K562 (cell line): ENCODE data around the gene PRR5. TPM values are rescaled to one million over a fixed set of nuclear protein-coding genes. Genes with fewer than 3 reads are reported as not detected.
A peak's percentile ranks its signal among the peaks of the same experiment; 100 is the strongest.

Source experiments
- ATAC-seq: fragments of 200-7000 bp; cut with Tn5 transposase; 3 replicates; pipeline ENCODE4 v1.9.1; 2020; ENCODE audit warnings: moderate library complexity
- BruUV-seq: library from RNA; stranded (reverse); fragments of 400-500 nt; replicated peaks from 2 replicates; lab custom pipeline; 2021; lab: Mats Ljungman, UMichigan
- CTCF ChIA-PET: fragments of 300-600 bp; formaldehyde crosslinking; extraction: SDS; loops from one replicate; lab custom pipeline; 2021; ENCODE audit warnings: low intra/inter-chr PET ratio; lab: Yijun Ruan, JAX
- POLR2A ChIA-PET: fragments of 300-600, 350-650 bp; sonication (Branson Sonifier 250); formaldehyde crosslinking; extraction: SDS; loops from one replicate; lab custom pipeline; 2021; ENCODE audit warnings: antibody characterized with exemption, inconsistent platforms; lab: Yijun Ruan, JAX
- DNase-seq, 4 experiments: peaks; one replicate each; pipeline versions ENCODE4 v3.0.0 to v3.0.0-alpha.2; 2011 to 2018; ENCODE audit warnings: low spot score in 3 of 4, mixed read lengths in 3 of 4; ENCODE audit errors: extremely low read depth in 1 of 4
- FAIRE-seq: peaks from 2 replicates; lab custom pipeline; 2011; peaks lifted over from hg19 to GRCh38; lab: Jason Lieb, UNC
- H2AFZ ChIP-seq: 2 replicates; pipeline ENCODE4 v1.6.0; 2011; ENCODE audit warnings: low read depth, low read length, control low read depth, inconsistent platforms
- H3K27ac ChIP-seq: fragments of 200-600 bp; 3 replicates; pipeline ENCODE4 v1.8.0; 2011; ENCODE audit warnings: low read depth, mild to moderate bottlenecking, control low read depth, inconsistent platforms, low read length, moderate library complexity, mixed read lengths; ENCODE audit errors: extremely low read depth
- H3K27me3 ChIP-seq, 2 experiments: fragments of 300-600 bp in 1 of 2; 2 replicates in 1 of 2; 3 replicates in 1 of 2; pipeline versions ENCODE4 v1.6.0 to v1.8.0; 2011; ENCODE audit warnings: inconsistent platforms in 2 of 2, low read length in 2 of 2, mild to moderate bottlenecking in 1 of 2, mixed read lengths in 1 of 2, moderate library complexity in 1 of 2; ENCODE audit not compliant: control insufficient read depth in 2 of 2, insufficient read depth in 2 of 2
- H3K36me3 ChIP-seq: fragments of 300-600 bp; 3 replicates; pipeline ENCODE4 v1.8.0; 2011; ENCODE audit warnings: mild to moderate bottlenecking, low read length, inconsistent platforms; ENCODE audit not compliant: control insufficient read depth, insufficient read depth
- H3K4me1 ChIP-seq, 2 experiments: fragments of 200-600 bp in 1 of 2; replicated peaks in 1 of 2; 2 replicates in 1 of 2; 3 replicates in 1 of 2; pipeline versions ENCODE4 v1.5.1 to v1.8.0; 2011; ENCODE audit warnings: inconsistent platforms in 2 of 2, low read length in 2 of 2, mild to moderate bottlenecking in 1 of 2, mixed read lengths in 1 of 2, moderate library complexity in 1 of 2; ENCODE audit not compliant: control insufficient read depth in 2 of 2, insufficient read depth in 2 of 2
- H3K4me2 ChIP-seq: 2 replicates; pipeline ENCODE4 v1.6.1; 2011; ENCODE audit warnings: low read length, control low read depth, inconsistent platforms, mixed read lengths; ENCODE audit not compliant: insufficient read depth
- H3K4me3 ChIP-seq: fragments of 200-600 bp; sonication (generic), shearing (Covaris generic); 2 replicates; pipeline ENCODE4 v1.5.1; 2016; ENCODE audit warnings: control low read depth, inconsistent platforms
- H3K79me2 ChIP-seq: fragments of 200-600 bp; 3 replicates; pipeline ENCODE4 v1.8.0; 2011; ENCODE audit warnings: low read length, inconsistent platforms; ENCODE audit not compliant: control insufficient read depth, insufficient read depth
- H3K9ac ChIP-seq, 2 experiments: 2 replicates each; pipeline versions ENCODE4 v1.6.0 to v1.6.1; 2011; ENCODE audit warnings: low read depth in 2 of 2, low read length in 2 of 2, control low read depth in 1 of 2, inconsistent platforms in 1 of 2, mild to moderate bottlenecking in 1 of 2, mixed read lengths in 1 of 2; ENCODE audit not compliant: insufficient read depth in 1 of 2
- H3K9me1 ChIP-seq: one replicate; pipeline ENCODE4 v1.6.0; 2011; ENCODE audit warnings: inconsistent platforms, mild to moderate bottlenecking, low read length, moderate library complexity; ENCODE audit not compliant: control insufficient read depth, insufficient read depth
- H3K9me3 ChIP-seq: replicated peaks from 2 replicates; pipeline ENCODE4 v1.5.1; 2011; ENCODE audit warnings: low read depth, low read length, inconsistent platforms; ENCODE audit not compliant: control insufficient read depth, insufficient read depth
- H4K20me1 ChIP-seq: replicated peaks from 2 replicates; pipeline ENCODE4 v1.6.1; 2011; ENCODE audit warnings: low read length, inconsistent platforms, mixed read lengths; ENCODE audit not compliant: control insufficient read depth, insufficient read depth
- BHLHE40 ChIP-seq: IDR thresholded peaks from 2 replicates; pipeline ENCODE4 v1.6.1; 2011; ENCODE audit warnings: low read length, improper control_type of control experiment
- GABPA ChIP-seq: fragments of 200-800 bp; sonication (Bioruptor generic); conservative IDR thresholded peaks from 2 replicates; pipeline ENCODE4 v1.6.1; 2016; ENCODE audit warnings: low read depth, missing genetic modification characterization, missing compliant biosample characterization
- ILK ChIP-seq: fragments of 450-650 bp; IDR thresholded peaks from 2 replicates; pipeline ENCODE4 v1.6.1; 2016; ENCODE audit warnings: missing genetic modification characterization, low read depth, mild to moderate bottlenecking, missing compliant biosample characterization, moderate library complexity, borderline replicate concordance
- KAT7 ChIP-seq: sonication (generic); formaldehyde crosslinking; IDR thresholded peaks from 2 replicates; pipeline ENCODE4 v1.8.0; 2022; ENCODE audit warnings: missing genetic modification reagents, mild to moderate bottlenecking, borderline replicate concordance
- USF1 ChIP-seq: sonication (generic); formaldehyde crosslinking; IDR thresholded peaks from 2 replicates; pipeline ENCODE4 v1.9.0; 2022; ENCODE audit warnings: mild to moderate bottlenecking, missing genetic modification reagents
- WGBS: fragments of 100-300 bp; shearing (Covaris generic); methylation state at CpG from one replicate; pipeline ENCODE4 v1.1.6; 2016; ENCODE audit warnings: low coverage, mixed read lengths; ENCODE audit not compliant: insufficient coverage; ENCODE audit errors: missing lambda C conversion rate; 5-methylcytosine and 5-hydroxymethylcytosine counted together
- in situ Hi-C: fragments of 300-500 bp; cut with MboI; formaldehyde crosslinking; loops from 4 replicates; pipeline ENCODE4 v1.15.0; 2018; ENCODE audit warnings: inconsistent platforms, mixed read lengths
- intact Hi-C: fragments of 100-400 bp; cut with micrococcal nuclease; formaldehyde crosslinking; loops from 2 replicates; pipeline ENCODE4 v1.14.2; 2022
- polyA plus RNA-seq, 8 experiments: library from polyadenylated mRNA; depleted of rRNA in 4 of 8; stranded (reverse) in 5 of 8; unstranded in 3 of 8; fragments of >200 nt; fragmentation: Nextera tagmentation in 2 of 8; fragmentation: Illumina TruSeq in 1 of 8; extraction: Ambion mirVana in 2 of 8; extraction: Trizol in 1 of 8; gene quantifications; 2 replicates each; pipeline versions ENCODE4 v1.2.1 to v1.2.3, GENCODE V29; 2011 to 2014; ENCODE audit warnings: inconsistent platforms in 1 of 8, missing spikeins in 1 of 8
- total RNA-seq, 7 experiments: library from RNA; depleted of rRNA in 6 of 7; stranded (reverse); fragments of >200 nt in 6 of 7; fragmentation: Illumina TruSeq in 2 of 7; extraction: Trizol in 2 of 7; gene quantifications; 2 replicates each; pipeline versions ENCODE4 v1.2.1 to v1.2.3, GENCODE V29; 2011 to 2021; ENCODE audit warnings: low replicate concordance in 1 of 7

The PRR5 gene
- total and polyA plus RNA-seq, 9 of the 15 experiments (the other 6 are each of a cell fraction or from before 2014, with no cell fraction given): 0.13 to 21.0 (median 7.5) TPM

GRCh38 chr22:44664149-44664548 lies 37.9 kb upstream of the PRR5 start:
- Histone ChIP-seq H4K20me1 (no peaks in the 10 kb centered on the region), H3K9me3 (no peaks in the 10 kb centered on the region), H3K4me2 (no peak overlapping the region), H3K4me1 (peaks cover 0 to 14% of the 10 kb centered on the region in 2 experiments; a peak in 2 of 5 replicates), H3K9ac (no peak overlapping the region), H3K9me1 (no peaks in the 10 kb centered on the region), H3K36me3 (no peaks in the 10 kb centered on the region), H2AFZ (no peak overlapping the region), H3K79me2 (no peaks in the 10 kb centered on the region), H3K27ac (no peak overlapping the region), H3K4me3 (no peak overlapping the region), H3K27me3 (peaks cover 4 to 19% of the 10 kb centered on the region in 2 experiments; a peak in 3 of 5 replicates)
- no TSS peak for BruUV-seq
- 15% methylated on average over 5 of the region's 11 CpGs for WGBS
- ChIA-PET CTCF (no interaction called here), POLR2A (interaction anchor here (0.7 kb wide), 1 partner anchor 1127 kb away, joined by 3 read pairs; no protein-coding TSS in a partner anchor)
- ATAC-seq (no peak), DNase-seq (no peak), FAIRE-seq (no peak)
- in situ Hi-C loops (no loop called here), intact Hi-C loops (no loop called here)
- TF ChIP-seq USF1: 0 out of 2 replicates have a peak, but pooled peaks have one; percentile 17
- TF ChIP-seq KAT7 (CRISPR knock-in tag): no peak
- peak; percentile 25; the same call in 1 of the 2 replicates for TF ChIP-seq BHLHE40

- ATAC-seq (no peak), FAIRE-seq (no peak), DNase-seq (no peak)
- ChIA-PET POLR2A (no interaction called here), CTCF (no interaction called here)
- in situ Hi-C loops: no loop called here
- no peaks in the 10 kb centered on the region for H4K20me1 ChIP-seq
- H2AFZ ChIP-seq: no peak overlapping the region
- WGBS: 10% methylated on average over 6 of the region's 9 CpGs
- H3K4me1 ChIP-seq: peaks cover 0 to 21% of the 10 kb centered on the region in 2 experiments; a peak in 2 of 5 replicates
- no TSS peak for BruUV-seq
- H3K79me2 ChIP-seq: no peaks in the 10 kb centered on the region
- TF ChIP-seq GABPA (tag) (peak; percentile 37; the same call in 1 of the 2 replicates), ILK (tag) (no peak)
- no peaks in the 10 kb centered on the region for H3K36me3 ChIP-seq
- intact Hi-C loops: no loop called here
- peaks cover 4 to 12% of the 10 kb centered on the region in 2 experiments; a peak in 3 of 5 replicates for H3K27me3 ChIP-seq
- no peaks in the 10 kb centered on the region for H3K9me3 ChIP-seq
- no peak overlapping the region for H3K27ac ChIP-seq
- no peak overlapping the region for H3K9ac ChIP-seq
- H3K4me2 ChIP-seq: no peak overlapping the region
- H3K9me1 ChIP-seq: no peaks in the 10 kb centered on the region
- H3K4me3 ChIP-seq: no peak overlapping the region
Observed at GRCh38 chr22:44665115-44665514, 36.9 kb upstream of the PRR5 start.
